ENCODE measurements around the gene FCSK.

The FCSK gene

GRCh38 chr16:70418274-70418992 is 36.0 kb upstream of the FCSK start:
- Histone ChIP-seq H3K9me2 (replicated peaks; ENCODE audit: insufficient read depth, low read length) (no peaks in the 10 kb centered on the region), H3K79me2 (ENCODE audit: insufficient read depth, low read length) (peaks cover 32% of the 10 kb centered on the region; the same call in 1 of the 2 replicates), H3K27me3 (ENCODE audit: low read length) (no peaks in the 10 kb centered on the region), H3K9me3 (ENCODE audit: insufficient read depth, low read length) (no peaks in the 10 kb centered on the region), H2AFZ (ENCODE audit: low read depth, low read length, severe bottlenecking) (no peak overlapping the region), H3K4me3 (ENCODE audit: insufficient read depth, low read length, poor library complexity, severe bottlenecking) (no peak overlapping the region), H3K9ac (ENCODE audit: low read length) (peak overlapping the region; percentile 17), H3K27ac (ENCODE audit: low read depth, low read length) (peak overlapping the region; percentile 76), H3K36me3 (ENCODE audit: low read length) (no peaks in the 10 kb centered on the region), H3K4me2 (ENCODE audit: low read depth, low read length, poor library complexity, severe bottlenecking) (peak overlapping the region; percentile 22), H4K20me1 (ENCODE audit: low read depth, low read length) (no peaks in the 10 kb centered on the region), H3F3A (ENCODE audit: insufficient read depth) (peaks cover 18% of the 10 kb centered on the region; the same call in 1 of the 2 replicates)
- no peak for TF ChIP-seq EZH2phosphoT487 (conservative IDR thresholded peaks at IDR 0.05; ENCODE audit: low read length)
- no peak for TF ChIP-seq CTCF (IDR thresholded peaks at IDR 0.05; ENCODE audit: insufficient read depth, low read length, poor library complexity, severe bottlenecking)

- no peak for TF ChIP-seq EZH2phosphoT487 (conservative IDR thresholded peaks at IDR 0.05; ENCODE audit: low read length)
- TF ChIP-seq CTCF (IDR thresholded peaks at IDR 0.05; ENCODE audit: insufficient read depth, low read length, poor library complexity, severe bottlenecking) = no peak
- H3K27me3 ChIP-seq (ENCODE audit: low read length) = no peaks in the 10 kb centered on the region
Observed at GRCh38 chr16:70418993-70419318, 35.4 kb upstream of the FCSK start.

GRCh38 chr16:70419384-70420327 is 34.7 kb upstream of the FCSK start:
- Histone ChIP-seq H4K20me1 (ENCODE audit: low read depth, low read length) (no peaks in the 10 kb centered on the region), H3K27me3 (ENCODE audit: low read length) (no peaks in the 10 kb centered on the region), H2AFZ (ENCODE audit: low read depth, low read length, severe bottlenecking) (no peak overlapping the region), H3K9me2 (replicated peaks; ENCODE audit: insufficient read depth, low read length) (no peaks in the 10 kb centered on the region), H3K9me3 (ENCODE audit: insufficient read depth, low read length) (no peaks in the 10 kb centered on the region), H3F3A (ENCODE audit: insufficient read depth) (peaks cover 14% of the 10 kb centered on the region; the same call in 1 of the 2 replicates), H3K4me2 (ENCODE audit: low read depth, low read length, poor library complexity, severe bottlenecking) (peak overlapping the region; percentile 22), H3K9ac (ENCODE audit: low read length) (0 out of 2 replicates have a peak overlapping the region, but pooled peaks have one; percentile 17), H3K27ac (ENCODE audit: low read depth, low read length) (peak overlapping the region; percentile 76; the same call in 1 of the 2 replicates), H3K36me3 (ENCODE audit: low read length) (no peaks in the 10 kb centered on the region), H3K4me3 (ENCODE audit: insufficient read depth, low read length, poor library complexity, severe bottlenecking) (no peak overlapping the region), H3K79me2 (ENCODE audit: insufficient read depth, low read length) (peaks cover 32% of the 10 kb centered on the region; the same call in 1 of the 2 replicates)
- no peak for TF ChIP-seq CTCF (IDR thresholded peaks at IDR 0.05; ENCODE audit: insufficient read depth, low read length, poor library complexity, severe bottlenecking)
- TF ChIP-seq EZH2phosphoT487 (conservative IDR thresholded peaks at IDR 0.05; ENCODE audit: low read length) = no peak

More at GRCh38 chr16:70418993-70419318, 35.4 kb upstream of the FCSK start:
- no peaks in the 10 kb centered on the region for H3K9me2 ChIP-seq (replicated peaks; ENCODE audit: insufficient read depth, low read length)
- H2AFZ ChIP-seq (ENCODE audit: low read depth, low read length, severe bottlenecking) = no peak overlapping the region
- H4K20me1 ChIP-seq (ENCODE audit: low read depth, low read length) = no peaks in the 10 kb centered on the region
- H3K27ac ChIP-seq (ENCODE audit: low read depth, low read length) = peak overlapping the region; percentile 76; the same call in 1 of the 2 replicates
- H3K4me2 ChIP-seq (ENCODE audit: low read depth, low read length, poor library complexity, severe bottlenecking) = peak overlapping the region; percentile 22
- H3K9ac ChIP-seq (ENCODE audit: low read length) = peak overlapping the region; percentile 17
- H3K9me3 ChIP-seq (ENCODE audit: insufficient read depth, low read length) = no peaks in the 10 kb centered on the region
- H3K79me2 ChIP-seq (ENCODE audit: insufficient read depth, low read length) = peaks cover 32% of the 10 kb centered on the region; the same call in 1 of the 2 replicates
- H3F3A ChIP-seq (ENCODE audit: insufficient read depth) = peaks cover 18% of the 10 kb centered on the region; the same call in 1 of the 2 replicates
- no peaks in the 10 kb centered on the region for H3K36me3 ChIP-seq (ENCODE audit: low read length)
- H3K4me3 ChIP-seq (ENCODE audit: insufficient read depth, low read length, poor library complexity, severe bottlenecking) = no peak overlapping the region

Data from SU-DHL-6 (cell line).